HEK293 (cell line): ENCODE measurements around the gene ADSS1.
A peak's percentile ranks its signal among the peaks of the same experiment; 100 is the strongest.
"Not testable (repeated sequence)": the region's sequence is repeated elsewhere in the genome, so short reads cannot be mapped to it uniquely, and the experiment has no call there.

Source experiments
- CTCF ChIA-PET: fragments of 350-600 bp; formaldehyde crosslinking; extraction: SDS; loops from one replicate; lab custom pipeline; 2021; ENCODE audit warnings: antibody characterized with exemption; lab: Yijun Ruan, JAX
- POLR2A ChIA-PET: fragments of 300-600 bp; formaldehyde crosslinking; extraction: SDS; loops from one replicate; lab custom pipeline; 2020; ENCODE audit warnings: antibody characterized with exemption, inconsistent platforms; lab: Yijun Ruan, JAX
- H3K27ac ChIP-seq: fragments of 200-500 bp; sonication (Bioruptor generic); 2 replicates; pipeline ENCODE4 v1.5.1; 2014; ENCODE audit warnings: low read depth, low read length, control low read depth, inconsistent platforms; ENCODE audit errors: extremely low read depth
- H3K36me3 ChIP-seq, 2 experiments: fragments of 200-500 bp in 1 of 2; sonication (Bioruptor generic) in 1 of 2; 1 replicate in 1 of 2; 2 replicates in 1 of 2; pipeline ENCODE4 v1.5.1; 2014 to 2017; ENCODE audit warnings: inconsistent platforms in 2 of 2, low read length in 2 of 2; ENCODE audit not compliant: control insufficient read depth in 2 of 2, insufficient read depth in 1 of 2
- H3K4me1 ChIP-seq: fragments of 200-500 bp; sonication (Bioruptor generic); 2 replicates; pipeline ENCODE4 v1.5.1; 2014; ENCODE audit warnings: mild to moderate bottlenecking, low read length, inconsistent platforms; ENCODE audit not compliant: control insufficient read depth, insufficient read depth
- H3K4me3 ChIP-seq: 2 replicates; pipeline ENCODE4 v1.5.1; 2011; ENCODE audit warnings: low read depth, mild to moderate bottlenecking, control low read depth, low read length, moderate library complexity
- H3K9me3 ChIP-seq: fragments of 200-500 bp; sonication (Bioruptor generic); 2 replicates; pipeline ENCODE4 v1.5.1; 2014; ENCODE audit warnings: low read depth, low read length, inconsistent platforms; ENCODE audit not compliant: control insufficient read depth, insufficient read depth
- PRDM2 ChIP-seq: fragments of 450-650 bp; formaldehyde crosslinking; IDR thresholded peaks from 2 replicates; pipeline ENCODE4 v1.5.1; 2016; ENCODE audit warnings: missing biosample characterization, missing genetic modification characterization, borderline replicate concordance
- PRDM6 ChIP-seq: fragments of 450-650 bp; formaldehyde crosslinking; IDR thresholded peaks from 2 replicates; pipeline ENCODE4 v1.5.1; 2017; ENCODE audit warnings: missing biosample characterization, missing genetic modification characterization
- YY1 ChIP-seq: fragments of 450-650 bp; formaldehyde crosslinking; IDR thresholded peaks from 2 replicates; pipeline ENCODE4 v1.5.1; 2018; ENCODE audit warnings: missing biosample characterization, missing genetic modification characterization
- YY2 ChIP-seq: fragments of 450-650 bp; formaldehyde crosslinking; IDR thresholded peaks from 2 replicates; pipeline ENCODE4 v1.5.1; 2016; ENCODE audit warnings: missing biosample characterization, missing genetic modification characterization
- ZFHX2 ChIP-seq: fragments of 450-650 bp; formaldehyde crosslinking; conservative IDR thresholded peaks from 2 replicates; pipeline ENCODE4 v1.5.1; 2016; ENCODE audit warnings: missing biosample characterization, missing genetic modification characterization
- ZFP41 ChIP-seq: fragments of 450-650 bp; formaldehyde crosslinking; IDR thresholded peaks from 2 replicates; pipeline ENCODE4 v1.5.1; 2016; ENCODE audit warnings: missing biosample characterization, missing genetic modification characterization, borderline replicate concordance
- ZNF112 ChIP-seq: fragments of 450-650 bp; formaldehyde crosslinking; IDR thresholded peaks from 2 replicates; pipeline ENCODE4 v1.5.0; 2017; ENCODE audit warnings: missing biosample characterization, missing genetic modification characterization
- ZNF155 ChIP-seq: fragments of 450-650 bp; formaldehyde crosslinking; IDR thresholded peaks from 2 replicates; pipeline ENCODE4 v1.5.1; 2016; ENCODE audit warnings: missing biosample characterization, missing genetic modification characterization
- ZNF202 ChIP-seq: fragments of 450-650 bp; formaldehyde crosslinking; IDR thresholded peaks from 2 replicates; pipeline ENCODE4 v1.5.1; 2016; ENCODE audit warnings: missing biosample characterization, missing genetic modification characterization, borderline replicate concordance
- ZNF26 ChIP-seq: fragments of 450-650 bp; formaldehyde crosslinking; IDR thresholded peaks from 2 replicates; pipeline ENCODE4 v1.5.1; 2016; ENCODE audit warnings: missing biosample characterization, missing genetic modification characterization
- ZNF266 ChIP-seq: fragments of 450-650 bp; formaldehyde crosslinking; IDR thresholded peaks from 2 replicates; pipeline ENCODE4 v1.5.1; 2016; ENCODE audit warnings: missing biosample characterization, missing genetic modification characterization, low read depth
- ZNF426 ChIP-seq: fragments of 450-650 bp; formaldehyde crosslinking; IDR thresholded peaks from 2 replicates; pipeline ENCODE4 v1.5.1; 2017; ENCODE audit warnings: missing biosample characterization, missing genetic modification characterization, mild to moderate bottlenecking, inconsistent platforms, moderate library complexity
- ZNF433 ChIP-seq: fragments of 450-650 bp; formaldehyde crosslinking; IDR thresholded peaks from 2 replicates; pipeline ENCODE4 v1.5.1; 2016; ENCODE audit warnings: missing biosample characterization, missing genetic modification characterization, low read depth
- ZNF623 ChIP-seq: fragments of 450-650 bp; formaldehyde crosslinking; IDR thresholded peaks from 2 replicates; pipeline ENCODE4 v1.5.1; 2016; ENCODE audit warnings: missing biosample characterization, missing genetic modification characterization
- ZNF677 ChIP-seq: fragments of 450-650 bp; IDR thresholded peaks from 2 replicates; pipeline ENCODE4 v1.5.0; 2018; ENCODE audit warnings: missing biosample characterization, mild to moderate bottlenecking, missing genetic modification characterization, moderate library complexity
- ZNF830 ChIP-seq: fragments of 450-650 bp; IDR thresholded peaks from 2 replicates; pipeline ENCODE4 v1.5.0; 2018; ENCODE audit warnings: missing biosample characterization, missing genetic modification characterization, low read depth, mild to moderate bottlenecking, moderate library complexity

ADSS1 gene

GRCh38 chr14:104729176-104729834, 5.3 kb downstream of the ADSS1 start:
- H3K27ac ChIP-seq, POLR2A ChIA-PET, H3K4me1 ChIP-seq, CTCF ChIA-PET, H3K9me3 ChIP-seq, H3K4me3 ChIP-seq, H3K36me3 ChIP-seq: not testable (repeated sequence)
- peak; percentile 46 for TF ChIP-seq ZFHX2

- ChIA-PET CTCF (interaction anchor here (0.7 to 0.9 kb wide), 2 partner anchors 21 to 535 kb away, joined by 3 read pairs; no protein-coding TSS in a partner anchor), POLR2A (no interaction called here)
- no peaks in the 10 kb centered on the region for H3K36me3 ChIP-seq
- no peak overlapping the region for H3K27ac ChIP-seq
- no peak overlapping the region for H3K4me3 ChIP-seq
- no peaks in the 10 kb centered on the region for H3K9me3 ChIP-seq
- TF ChIP-seq ZNF830 (tag by site-specific recombination) (no peak), PRDM2 (no peak), ZNF266 (no peak), YY1 (tag by site-specific recombination) (no peak), ZNF155 (no peak), ZNF112 (tag by site-specific recombination) (no peak), ZNF623 (tag by site-specific recombination) (no peak), YY2 (tag by site-specific recombination) (no peak), ZFP41 (tag by site-specific recombination) (no peak), ZNF202 (no peak), ZNF26 (tag by site-specific recombination) (no peak), PRDM6 (tag by site-specific recombination) (no peak), ZNF433 (tag by site-specific recombination) (no peak), ZNF677 (no peak), ZNF426 (tag by site-specific recombination) (no peak)
- no peaks in the 10 kb centered on the region; the same call in 1 of the 2 replicates for H3K4me1 ChIP-seq
Measured at GRCh38 chr14:104729835-104730181, 5.8 kb downstream of the ADSS1 start.
